GM19324 (cell line): Measurements from ENCODE around the gene ARHGEF11.

Experiments used
- ATAC-seq: cut with Tn5 transposase; IDR thresholded peaks from one replicate; pipeline ENCODE4 v1.9.1; 2021; ENCODE audit warnings: mild to moderate bottlenecking, moderate library complexity; ENCODE audit not compliant: unreplicated experiment, low FRiP score

The ARHGEF11 gene

DNA sequence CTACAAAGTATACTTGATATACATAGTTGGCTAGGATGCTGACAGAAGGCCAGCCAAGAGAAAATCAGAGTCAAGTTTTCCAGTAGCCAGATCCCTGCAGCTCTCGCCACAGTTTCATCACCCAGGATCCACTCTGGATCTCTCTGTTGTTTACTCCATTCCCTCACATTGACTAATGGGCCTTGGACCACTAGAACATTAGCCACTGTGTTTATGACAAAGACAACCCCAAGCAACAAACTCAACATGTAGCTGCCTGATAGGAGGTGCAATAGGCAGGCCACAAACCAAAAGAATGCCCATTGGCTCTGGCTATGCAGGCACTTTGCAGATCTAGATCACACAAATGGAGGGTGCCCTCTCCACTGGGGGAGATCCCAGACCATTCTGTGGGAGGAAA, 44.2 kb downstream of the ARHGEF11 start:
- ATAC-seq = no peak

DNA sequence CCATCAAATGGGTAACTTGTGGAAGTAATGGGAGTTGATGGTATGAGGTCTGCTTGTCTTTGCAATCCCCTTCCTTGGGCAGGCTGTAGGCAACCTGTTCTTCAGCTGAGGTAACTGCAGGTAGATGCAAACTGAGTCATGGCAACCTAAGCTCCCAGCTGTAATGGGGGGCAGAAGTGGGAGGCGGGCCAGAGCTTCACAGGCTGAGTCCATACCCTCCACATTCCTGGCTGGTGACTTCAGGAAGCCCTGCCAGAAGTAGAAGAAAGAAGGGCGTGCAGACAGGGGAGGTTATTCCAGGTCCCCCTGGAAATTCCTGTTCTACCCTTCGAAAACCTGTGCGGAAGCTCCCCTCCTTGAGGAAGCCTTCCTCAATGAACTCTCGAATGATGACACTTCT, 44.9 kb downstream of the ARHGEF11 start:
- ATAC-seq = no peak

DNA sequence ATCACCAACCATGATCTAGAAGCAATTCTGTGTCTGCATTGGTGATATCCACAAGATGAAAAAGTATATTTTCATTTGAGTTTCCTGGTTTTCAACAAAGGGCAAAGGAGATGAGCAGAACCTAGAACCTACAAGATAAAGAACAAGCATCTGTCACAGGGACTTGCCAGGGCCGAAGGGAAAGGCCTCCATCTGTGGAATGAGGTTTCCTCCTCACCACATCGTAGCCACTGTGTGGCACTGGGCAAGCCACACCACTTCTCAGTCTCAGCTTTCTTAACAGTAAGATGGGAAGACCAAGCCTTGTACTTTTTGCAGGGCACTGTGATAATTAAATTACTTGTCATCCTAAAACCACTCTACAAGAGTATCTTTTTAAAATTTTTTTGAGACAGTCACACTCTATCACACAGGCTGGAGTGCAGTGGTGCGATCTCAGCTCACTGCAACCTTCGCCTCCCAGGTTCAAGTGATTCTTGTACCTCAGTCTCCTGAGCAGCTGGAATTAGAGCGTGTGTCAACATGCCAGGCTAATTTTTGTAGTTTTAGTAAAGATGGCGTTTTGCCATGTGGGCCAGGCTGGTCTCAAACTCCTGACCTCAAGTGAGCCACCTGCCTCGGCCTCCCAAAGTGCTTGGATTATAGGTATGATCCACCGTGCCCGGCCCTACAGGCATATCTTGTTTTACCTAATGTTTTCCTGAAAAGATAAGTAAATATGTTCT, 45.8 kb downstream of the ARHGEF11 start:
- ATAC-seq = no peak

DNA sequence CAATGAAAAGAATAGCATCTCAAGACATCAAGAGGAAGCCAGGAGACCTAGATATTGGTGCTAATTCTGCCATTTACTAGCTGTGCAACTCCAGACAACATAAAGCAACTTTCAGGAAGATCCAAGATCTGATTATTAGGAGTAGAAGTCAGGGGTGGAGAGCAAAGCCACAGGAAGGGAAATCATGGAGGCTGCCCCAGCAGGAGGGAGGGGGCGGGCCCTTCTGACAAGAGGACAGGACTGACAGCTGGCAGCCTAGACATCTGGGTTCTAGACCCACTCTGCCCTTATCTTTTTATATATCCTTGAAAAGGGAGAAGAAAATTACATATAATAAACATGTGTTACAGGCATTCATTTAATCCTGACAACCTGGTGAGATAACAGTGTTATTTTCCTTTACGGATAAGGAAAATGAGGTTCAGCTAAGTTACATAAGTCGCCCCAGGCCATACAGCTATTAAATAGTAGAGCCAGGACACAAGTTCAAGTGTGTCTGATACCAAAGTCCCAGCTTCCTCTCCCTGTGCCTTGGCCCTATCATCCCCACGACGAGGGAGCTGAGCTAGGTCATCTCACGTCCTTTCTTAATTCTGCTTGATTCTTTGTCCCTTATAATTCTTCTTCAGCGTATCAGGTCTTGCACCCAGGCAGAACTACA, 46.6 kb downstream of the ARHGEF11 start:
- ATAC-seq = no peak

DNA sequence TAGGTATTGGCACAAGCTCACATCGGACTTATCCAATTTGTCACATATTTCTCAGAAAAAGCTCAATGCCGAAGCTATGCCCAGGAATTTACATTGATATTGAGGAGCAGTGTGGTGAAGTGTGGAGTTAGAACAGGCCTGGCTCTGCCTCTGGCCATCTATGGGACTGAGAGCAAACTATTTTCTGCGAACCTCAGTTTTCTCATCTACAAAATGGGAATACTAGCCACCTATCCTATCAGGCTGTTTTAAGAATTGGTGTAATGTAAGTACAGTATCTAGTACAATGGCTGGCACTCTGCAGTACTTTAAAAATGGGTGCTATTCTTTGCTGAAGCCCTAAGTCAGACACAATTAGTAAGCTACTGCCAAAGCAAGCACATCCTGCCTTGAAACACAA, 47.2 kb downstream of the ARHGEF11 start:
- ATAC-seq = no peak

DNA sequence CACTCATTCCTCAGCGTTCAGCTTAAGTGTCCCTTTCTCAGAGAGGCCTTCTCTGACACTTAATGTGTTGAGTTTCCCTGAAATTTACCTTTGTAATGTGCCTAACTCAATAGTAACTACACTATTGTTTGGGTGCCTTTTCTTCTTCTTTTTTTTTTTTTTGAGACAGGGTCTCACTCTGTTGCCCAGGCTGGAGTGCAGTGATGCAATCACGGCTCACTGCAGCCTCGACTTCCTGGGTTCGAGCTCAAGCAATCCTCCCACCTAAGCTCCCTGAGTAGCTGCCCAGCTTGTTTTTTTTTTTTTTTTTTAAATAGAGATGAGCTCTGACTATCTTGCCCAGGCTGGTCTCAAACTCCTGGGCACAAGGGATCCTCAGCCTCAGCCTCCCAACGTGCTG, 50.1 kb downstream of the ARHGEF11 start:
- ATAC-seq = no peak

DNA sequence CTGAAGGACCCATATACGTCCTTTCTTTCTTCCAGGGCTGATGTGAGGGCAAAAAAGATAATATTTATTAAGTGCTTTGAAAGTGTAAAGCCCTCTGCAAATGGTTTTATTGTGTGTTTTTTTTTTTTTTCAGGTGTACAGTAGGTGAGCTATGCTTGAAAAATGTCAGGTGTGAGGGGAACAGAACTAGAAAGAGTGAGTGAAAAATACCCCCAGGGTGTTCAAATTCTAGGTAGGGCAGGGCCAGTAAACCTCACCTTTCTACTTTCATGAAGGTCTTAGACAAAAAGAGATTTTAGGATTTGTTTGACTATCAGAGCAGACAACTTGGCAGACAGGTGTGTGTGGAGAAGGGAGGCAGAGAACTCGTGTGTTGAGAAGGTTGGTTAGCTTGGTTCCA, 51.3 kb downstream of the ARHGEF11 start:
- ATAC-seq = no peak

DNA sequence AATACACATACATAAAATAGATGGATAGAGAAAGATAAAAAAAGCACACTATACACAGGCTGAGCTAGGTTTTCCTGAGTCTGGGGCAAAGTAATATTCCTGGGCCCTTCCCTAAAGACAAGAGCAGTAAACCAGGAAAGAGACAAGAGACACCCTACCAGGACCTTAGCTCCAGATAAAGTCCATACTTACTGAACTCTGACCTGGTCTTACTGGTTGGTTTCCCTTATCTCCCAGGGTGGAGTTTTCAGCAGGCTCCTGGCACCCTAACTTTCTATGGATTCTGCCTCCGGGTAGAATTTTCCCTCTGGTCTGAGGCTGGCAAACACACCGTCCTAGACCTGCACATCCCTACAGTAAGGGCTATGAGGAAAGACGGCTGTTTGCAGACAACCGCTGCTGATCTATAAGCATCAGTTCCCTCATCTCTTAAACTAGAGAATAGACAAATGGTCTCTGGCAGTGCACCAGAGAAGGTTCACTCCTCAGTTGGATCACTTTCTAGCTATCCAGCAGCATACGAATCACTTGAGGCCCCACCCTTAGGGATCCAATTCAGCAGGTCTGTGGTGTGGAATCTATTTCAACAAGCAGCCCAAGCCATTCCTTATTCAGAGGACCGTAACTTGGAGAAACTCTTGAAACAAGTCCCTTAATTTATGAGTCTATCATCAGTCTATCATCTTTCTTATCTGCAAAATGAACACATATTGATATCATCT, 52.0 kb downstream of the ARHGEF11 start:
- no peak for ATAC-seq

DNA sequence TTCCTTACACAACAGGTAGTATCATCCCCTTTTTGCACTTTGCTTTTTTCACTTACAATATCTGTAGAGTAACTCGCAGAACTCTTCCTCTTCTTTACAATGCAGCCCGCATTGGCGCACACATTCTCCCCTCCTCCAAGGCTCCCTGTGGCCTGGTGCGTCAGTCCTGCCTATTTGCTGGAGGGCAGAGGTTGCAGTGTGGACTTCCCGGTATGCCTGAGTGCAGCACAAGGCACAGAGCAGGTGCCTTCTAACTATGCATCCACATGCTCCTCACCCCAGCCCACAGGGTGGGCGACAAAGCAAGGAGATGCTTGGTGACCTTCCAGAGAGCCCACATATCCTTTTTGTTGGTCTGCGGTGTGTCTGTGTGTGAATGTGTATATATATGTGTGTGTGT, 53.3 kb downstream of the ARHGEF11 start:
- ATAC-seq = no peak

DNA sequence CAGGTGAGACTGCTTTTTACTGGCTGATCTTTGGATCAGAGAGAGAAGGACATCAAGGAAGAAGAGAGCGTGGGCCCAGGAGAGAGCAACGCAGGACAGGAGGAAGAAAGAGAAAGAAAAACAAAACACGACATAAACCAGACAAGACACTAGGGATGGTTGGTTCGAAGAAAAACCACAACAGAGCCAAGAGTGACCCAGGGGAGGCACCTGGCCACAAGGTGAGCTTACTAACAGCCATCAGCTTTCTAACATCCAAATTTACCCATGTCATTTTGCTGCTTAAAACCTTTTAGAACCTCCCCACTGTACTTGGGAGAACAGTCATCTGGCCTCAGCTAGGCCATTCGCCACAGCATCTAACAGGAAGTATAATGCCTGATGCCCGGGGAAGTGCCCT, 57.8 kb downstream of the ARHGEF11 start:
- ATAC-seq = no peak

DNA sequence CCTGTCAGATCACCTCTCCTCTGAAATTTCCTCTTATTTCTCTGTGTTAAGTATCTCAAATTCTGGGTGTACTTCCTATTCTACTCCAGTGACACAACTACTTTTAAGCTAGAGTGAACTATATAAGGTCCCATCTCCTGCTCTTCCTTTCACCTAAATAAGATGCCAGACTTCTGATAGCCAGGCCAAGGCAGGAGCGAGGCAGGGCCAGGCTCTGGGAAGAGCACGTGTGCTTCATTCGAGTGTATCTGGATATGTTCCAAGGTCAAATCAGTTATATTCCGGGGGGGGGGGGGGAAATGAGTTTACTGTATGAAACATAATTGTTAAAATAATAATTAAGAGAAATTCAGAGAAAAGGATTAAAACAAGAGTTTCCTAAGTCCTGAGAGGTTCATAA, 65.0 kb downstream of the ARHGEF11 start:
- ATAC-seq = no peak

DNA sequence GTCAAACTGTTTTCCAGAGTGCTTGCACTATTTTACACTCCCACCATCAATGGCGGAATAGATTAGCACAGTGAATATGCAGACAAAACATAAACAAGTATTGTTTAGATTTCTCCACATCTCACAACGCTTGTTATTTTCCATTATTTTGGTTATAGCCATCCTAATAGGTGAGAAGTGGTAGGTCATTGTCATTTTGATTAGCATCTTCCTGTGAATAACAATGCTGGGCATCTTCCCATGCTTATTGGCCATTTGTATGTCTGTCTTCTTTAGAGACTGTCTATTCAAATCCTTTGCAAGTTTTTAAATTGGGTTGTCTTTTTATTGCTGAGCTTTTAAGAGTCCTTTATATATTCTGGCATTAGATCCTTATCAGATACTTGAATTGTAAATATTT, 70.5 kb downstream of the ARHGEF11 start:
- no peak for ATAC-seq

DNA sequence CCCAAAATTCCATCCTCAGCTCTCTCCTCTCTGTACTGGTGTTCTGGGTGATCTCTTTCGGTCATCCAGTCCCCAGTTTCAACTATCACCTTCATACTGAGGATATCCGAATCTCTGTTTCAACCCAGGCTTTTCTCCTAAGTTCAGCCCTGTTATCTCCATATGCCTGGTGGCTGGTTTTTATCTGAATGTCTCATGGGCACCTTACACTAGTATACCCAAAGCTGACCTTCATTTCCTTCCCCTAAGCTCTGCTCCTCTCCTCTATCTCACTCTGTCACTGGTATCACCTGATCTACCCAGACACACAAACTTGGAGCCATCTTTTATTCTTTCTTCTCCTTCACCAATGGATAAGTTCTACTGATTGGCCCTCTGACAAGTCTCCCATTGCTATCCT, 72.1 kb downstream of the ARHGEF11 start:
- ATAC-seq = no peak

DNA sequence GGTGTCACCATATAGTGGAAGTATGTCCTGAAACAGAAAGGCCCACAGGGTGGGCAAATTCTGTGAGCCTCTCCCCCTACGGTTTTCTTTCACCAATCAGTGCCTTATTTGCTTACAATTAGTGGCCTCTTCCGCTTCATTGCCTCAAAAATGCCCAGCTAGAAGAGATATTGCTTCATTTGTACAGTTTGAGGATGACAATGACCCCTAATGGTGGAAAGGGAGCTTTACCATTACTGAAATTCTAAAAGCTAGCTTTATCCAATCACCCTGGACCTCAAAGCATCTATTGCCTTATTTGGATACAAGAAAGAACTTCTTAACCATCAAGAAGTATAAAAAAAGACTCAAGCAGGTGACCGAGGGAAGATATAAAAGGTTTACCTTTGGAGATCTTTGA, 75.5 kb downstream of the ARHGEF11 start:
- no peak for ATAC-seq

DNA sequence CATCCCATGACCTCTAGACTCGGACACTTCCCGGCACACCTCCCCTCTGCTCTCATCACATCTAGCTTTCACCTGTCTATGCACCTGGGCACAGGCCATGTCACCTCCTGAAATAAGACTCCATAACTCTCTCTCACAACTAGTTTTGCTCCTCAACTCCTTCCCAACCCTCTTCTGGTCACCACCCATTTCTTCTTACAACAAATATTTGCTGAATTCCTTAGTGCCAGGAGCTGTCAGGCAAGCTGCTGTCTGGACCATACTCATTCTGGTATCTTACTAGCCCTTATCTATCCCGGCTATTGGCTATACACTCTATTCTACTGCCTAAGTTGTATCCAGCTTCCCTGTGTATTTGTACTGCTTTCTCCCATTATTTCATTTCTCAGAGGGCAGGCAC, 76.0 kb downstream of the ARHGEF11 start:
- no peak for ATAC-seq

DNA sequence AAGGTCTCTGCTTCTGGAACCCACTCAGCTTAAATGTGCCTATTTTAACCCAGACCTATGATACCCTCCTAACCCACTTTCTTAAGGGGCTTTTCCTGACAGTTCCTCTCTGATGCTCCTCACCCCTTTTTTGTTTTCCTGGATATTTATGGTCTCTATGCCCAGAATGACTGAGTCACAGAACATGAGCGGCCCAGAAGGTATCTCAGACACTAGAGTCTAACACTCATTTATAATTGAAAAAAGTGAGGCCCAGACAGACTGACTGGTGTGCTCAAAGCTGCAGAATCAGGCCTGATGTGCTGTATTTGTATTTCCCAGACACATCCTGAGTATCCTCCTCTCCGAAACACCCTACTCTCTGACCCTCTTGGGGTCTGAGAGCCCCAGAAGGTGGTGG, 81.1 kb downstream of the ARHGEF11 start:
- no peak for ATAC-seq

DNA sequence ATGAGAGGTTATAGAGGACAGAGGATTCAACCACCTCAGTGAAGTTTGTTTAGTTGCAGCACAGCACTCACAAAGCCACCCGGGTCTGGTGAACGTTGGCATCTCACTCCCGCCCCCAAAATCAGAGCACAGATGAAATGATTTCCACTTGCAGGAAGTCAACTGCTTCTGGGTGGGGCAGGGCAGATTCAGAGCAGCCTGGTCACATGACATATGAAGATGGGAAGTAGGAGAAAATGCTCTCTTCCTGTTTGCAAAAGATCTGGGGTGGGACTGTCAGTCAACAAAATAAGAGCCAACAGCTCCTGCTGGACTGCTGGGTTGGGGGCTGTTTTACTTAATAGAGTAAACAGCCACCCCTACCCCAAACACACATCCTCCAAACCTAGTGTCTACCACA, 81.9 kb downstream of the ARHGEF11 start:
- no peak for ATAC-seq

DNA sequence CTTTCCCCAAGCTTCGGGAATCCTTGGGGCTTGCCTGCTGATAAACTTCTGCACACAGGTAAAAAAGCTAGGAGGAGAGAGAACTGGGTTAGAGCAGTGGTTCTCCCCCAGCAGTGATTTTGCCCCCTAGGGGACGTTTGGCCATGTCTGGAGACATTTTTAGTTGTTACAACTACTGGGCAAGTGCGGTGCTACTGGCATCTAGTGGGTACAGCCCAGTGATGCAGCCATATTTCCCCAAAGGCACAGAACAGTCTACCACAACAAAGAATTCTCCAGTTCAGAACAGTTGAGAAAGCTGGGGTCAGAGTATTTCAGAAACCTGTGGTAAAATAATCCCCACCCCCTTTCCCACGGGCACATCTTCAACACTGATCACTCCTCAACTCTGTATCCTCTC, 83.8 kb downstream of the ARHGEF11 start:
- ATAC-seq = no peak

DNA sequence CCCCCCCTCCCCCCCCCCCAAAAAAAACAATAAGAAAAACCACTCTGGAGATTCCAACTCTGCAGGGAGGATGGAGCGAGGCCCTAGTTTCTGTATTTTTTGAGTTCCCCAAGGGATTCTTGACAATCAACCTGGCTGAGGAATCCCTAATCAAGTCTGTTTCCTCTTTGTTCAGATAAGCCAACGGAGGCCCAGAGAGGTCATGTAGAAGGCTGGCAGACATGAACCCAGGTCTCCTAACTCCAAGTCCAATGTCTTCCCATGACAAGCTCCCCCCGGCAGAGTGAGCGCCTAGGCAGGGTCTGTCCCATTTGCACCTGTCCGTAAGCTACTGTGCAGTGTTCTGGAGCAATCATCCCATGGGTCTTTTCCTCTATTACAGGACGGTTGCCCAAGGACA, 85.6 kb downstream of the ARHGEF11 start:
- ATAC-seq = no peak

DNA sequence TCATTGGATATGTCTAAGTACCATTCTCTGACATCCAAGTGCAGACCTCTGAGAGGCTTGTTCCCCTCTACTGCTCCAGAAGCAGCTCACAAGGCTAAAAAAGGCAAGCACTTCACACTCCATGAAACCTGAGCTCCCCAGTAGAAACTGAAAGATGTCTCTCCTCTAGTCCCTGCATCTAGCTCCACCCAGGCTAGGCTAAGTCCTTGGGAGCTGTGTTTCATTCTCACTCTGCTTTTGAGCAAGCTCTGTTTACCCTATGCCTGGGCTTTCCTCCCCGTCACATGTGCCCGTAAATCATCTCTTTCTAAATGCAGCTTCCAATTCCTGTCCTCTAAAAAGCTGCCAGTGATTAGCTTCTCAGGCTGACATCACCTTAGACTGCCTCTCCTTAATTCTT, 86.1 kb downstream of the ARHGEF11 start:
- no peak for ATAC-seq

DNA sequence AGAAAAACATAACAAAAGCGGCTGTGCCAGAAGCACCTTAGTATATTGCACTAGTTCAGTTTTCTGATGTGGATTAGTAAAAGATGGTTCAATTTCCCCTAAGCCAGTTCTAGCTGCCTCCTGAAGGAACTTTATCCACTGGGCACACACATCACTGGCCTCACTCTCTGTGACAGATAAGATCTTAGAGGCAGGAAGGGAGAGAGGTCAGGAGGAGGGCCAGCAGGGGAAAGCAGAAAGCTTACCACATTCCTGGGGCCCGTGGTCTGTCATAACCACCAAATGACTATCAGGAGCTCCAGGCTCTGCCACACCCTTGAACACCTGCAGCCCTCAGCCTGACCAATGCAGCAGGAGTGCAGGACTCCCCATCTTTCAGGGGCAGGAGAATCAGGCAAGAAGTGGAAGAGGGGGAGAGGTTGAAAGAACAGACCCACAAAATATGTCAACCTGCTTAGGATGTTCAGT, 87.3 kb downstream of the ARHGEF11 start:
- no peak for ATAC-seq

DNA sequence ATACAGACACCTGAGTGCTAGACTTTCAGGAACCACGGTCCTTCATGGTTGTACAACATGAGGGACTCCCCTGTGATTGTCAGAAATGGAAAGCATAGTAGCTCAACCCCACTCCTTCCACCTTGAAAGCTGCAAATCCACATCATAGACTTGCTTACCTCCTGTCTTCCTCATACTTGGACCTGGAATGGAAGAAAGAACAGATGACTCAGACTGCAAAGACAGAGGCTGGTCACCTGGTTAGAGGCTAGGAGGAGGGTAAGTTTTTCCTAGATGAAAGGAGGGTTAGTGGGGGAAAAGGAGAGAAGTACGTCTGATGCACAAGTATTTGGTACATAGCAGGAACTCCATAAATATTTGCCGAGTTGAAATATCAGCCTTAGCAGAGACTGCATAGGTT, 87.9 kb downstream of the ARHGEF11 start:
- no peak for ATAC-seq
